Hepatocyte (in vitro differentiated cells): ENCODE results near the gene SLC43A2.

Experiments
- CTCF ChIP-seq: fragments of 200-600 bp; sonication (generic); IDR thresholded peaks from 2 replicates; pipeline ENCODE4 v1.5.1; 2016; ENCODE audit warnings: antibody characterized with exemption, mild to moderate bottlenecking; ENCODE audit not compliant: poor library complexity
- EZH2 ChIP-seq: fragments of 200-600 bp; sonication (generic); IDR thresholded peaks from 2 replicates; pipeline ENCODE4 v1.6.1; 2016; ENCODE audit warnings: antibody characterized with exemption, mild to moderate bottlenecking, borderline replicate concordance
- EZH2phosphoT487 ChIP-seq: fragments of 200-600 bp; sonication (generic); IDR thresholded peaks from one replicate; pipeline ENCODE4 v1.6.1; 2018; ENCODE audit warnings: antibody characterized with exemption, mild to moderate bottlenecking, low read depth, moderate library complexity; ENCODE audit not compliant: unreplicated experiment, severe bottlenecking

DNA sequence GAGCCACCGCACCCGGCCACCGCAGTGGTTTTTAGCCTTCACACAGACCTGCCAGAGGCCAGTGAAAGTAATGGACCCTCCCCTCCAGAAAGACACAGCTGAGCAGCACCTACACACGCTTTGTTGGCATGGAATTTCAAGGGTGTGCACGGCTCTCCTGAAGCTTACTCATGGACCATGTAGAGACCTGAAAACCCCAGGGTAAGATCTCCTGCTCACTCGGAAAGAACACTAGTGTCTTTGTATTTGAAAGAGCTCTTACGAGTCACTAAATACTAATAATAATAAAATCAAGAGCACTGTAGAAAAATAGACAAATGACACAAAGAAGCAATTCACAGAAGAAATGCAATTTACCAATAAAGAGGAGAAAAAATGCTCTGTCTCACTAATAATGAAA is 20.0 kb downstream of the SLC43A2 start:
- TF ChIP-seq CTCF = no peak
- TF ChIP-seq EZH2phosphoT487 = no peak
- TF ChIP-seq EZH2 = no peak
